HG03039 (cell line): ENCODE measurements around the gene ABCA1.
"Not testable (repeated sequence)": the region's sequence is repeated elsewhere in the genome, so short reads cannot be mapped to it uniquely, and the experiment has no call there.

Experiments
- ATAC-seq: cut with Tn5 transposase; IDR thresholded peaks from one replicate; pipeline ENCODE4 v1.9.1; 2021; ENCODE audit warnings: mild to moderate bottlenecking, moderate library complexity; ENCODE audit not compliant: unreplicated experiment

Gene ABCA1

DNA sequence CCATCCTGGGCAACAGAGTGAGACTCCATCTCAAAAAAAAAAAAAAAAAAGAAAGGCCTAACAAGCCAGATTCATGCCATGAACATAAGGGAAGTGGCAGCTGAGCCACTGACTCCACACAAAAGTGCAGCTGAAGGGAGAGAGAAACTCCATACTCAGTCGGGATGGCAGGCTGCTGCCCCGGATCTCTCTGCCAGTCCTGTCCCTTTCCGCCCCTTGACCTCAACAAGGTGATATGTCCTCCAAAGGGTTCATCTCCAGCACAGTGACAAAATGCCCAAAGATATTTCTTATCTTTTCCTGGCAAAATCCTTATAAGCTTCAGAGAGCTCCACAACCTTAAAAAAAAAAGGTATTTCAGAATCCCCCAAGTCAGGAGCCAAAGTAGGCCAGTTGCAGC lies 52.6 kb downstream of the ABCA1 start:
- no peak for ATAC-seq

DNA sequence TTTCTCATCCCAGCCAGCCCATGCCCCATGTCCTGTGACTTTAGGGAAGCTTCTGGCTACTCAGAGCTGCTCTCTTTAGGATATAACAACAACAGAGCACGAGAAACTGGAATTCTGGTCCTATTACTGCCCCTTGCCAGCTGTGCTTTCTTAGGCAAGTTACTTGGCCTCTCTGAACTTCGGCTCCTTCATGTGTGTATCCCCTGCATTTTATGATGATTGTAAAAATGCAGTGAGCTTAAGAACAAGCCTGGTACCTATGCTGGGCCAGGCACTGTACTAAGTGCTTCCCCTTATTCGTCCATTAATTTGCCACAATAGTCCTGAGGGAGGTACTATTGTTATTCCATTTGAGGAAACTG lies 54.5 kb downstream of the ABCA1 start:
- ATAC-seq = no peak

DNA sequence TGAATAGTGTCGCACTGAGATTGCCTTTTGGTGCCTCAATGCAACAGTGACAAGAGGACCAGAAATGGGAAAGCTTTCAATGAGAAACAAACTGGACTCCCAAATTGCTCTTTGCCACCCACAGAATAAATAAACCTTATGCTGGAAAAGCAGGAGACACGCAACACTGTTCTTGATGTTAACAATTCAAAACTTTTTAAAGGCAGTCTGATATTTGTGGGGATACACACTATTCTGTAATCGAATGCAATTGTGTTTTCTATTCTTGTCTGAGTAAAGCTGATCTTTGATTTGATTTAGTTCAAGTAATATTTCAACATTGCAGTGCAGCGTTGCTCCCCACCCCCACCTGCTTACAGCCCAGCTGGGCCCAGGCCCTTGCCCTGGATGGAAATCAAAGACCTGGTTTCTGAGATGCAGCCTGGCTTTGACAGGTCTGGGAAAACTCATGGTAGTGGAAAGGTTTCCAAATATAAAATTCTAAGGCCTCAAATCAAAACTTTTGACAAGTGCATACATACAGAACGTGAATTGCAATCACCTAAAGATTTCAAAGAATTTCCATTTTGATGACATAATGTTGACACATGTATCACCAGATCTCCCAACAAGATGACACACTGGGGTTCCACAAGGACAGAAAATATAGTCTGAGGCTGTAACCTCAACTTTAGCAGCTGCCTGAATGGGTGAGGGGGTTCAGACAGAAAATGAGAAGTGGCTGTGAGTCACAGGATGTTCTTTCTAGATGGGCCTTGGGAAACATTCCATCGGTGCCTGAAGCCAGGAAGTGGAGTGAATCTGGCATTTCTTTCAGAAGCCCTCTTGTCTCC lies 55.1 kb downstream of the ABCA1 start:
- ATAC-seq = no peak

DNA sequence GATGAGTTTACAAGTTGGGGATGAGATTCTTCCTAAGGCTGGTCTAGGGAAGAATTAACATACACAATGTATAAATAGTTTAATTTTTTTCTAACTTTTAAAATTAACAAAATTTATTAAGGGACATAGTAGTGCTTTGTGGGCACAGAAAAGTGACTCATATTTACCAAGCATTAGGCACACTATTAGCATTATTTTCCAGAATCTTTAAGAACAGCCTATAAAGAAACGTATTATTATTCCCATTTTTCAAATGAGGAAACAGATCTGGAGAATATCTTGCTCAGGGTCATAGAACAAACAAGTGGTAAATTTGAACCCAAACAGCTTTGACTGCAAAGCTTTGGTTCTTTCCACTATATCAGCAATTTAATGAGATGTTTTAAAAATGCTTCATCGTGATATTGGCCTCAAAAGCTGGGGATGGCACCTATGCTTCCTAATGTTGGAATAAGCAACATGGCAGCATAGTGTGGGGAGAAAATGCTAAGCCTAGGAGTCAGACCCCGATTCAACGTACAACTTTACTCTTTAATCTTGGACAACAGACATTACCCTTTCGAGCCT lies 55.9 kb downstream of the ABCA1 start:
- ATAC-seq = no peak

DNA sequence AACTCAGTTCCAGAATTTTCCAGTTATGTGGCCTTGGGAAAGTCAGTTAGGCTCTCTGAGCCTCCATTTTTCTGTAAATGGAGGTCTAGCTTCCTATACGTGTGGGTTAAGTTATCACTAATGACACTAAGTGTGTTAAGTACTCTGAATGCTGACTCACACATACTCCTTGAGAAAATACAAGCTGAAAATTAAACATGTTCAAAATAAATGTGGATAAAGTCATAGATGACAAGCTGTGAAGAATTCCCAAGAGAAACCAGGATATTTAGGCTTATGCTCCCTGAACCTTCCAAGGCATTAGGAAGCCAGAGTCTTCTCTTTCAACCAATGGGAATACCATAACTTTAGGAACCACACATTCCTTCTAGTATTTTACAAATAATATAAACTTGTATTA lies 58.1 kb downstream of the ABCA1 start:
- ATAC-seq = no peak

DNA sequence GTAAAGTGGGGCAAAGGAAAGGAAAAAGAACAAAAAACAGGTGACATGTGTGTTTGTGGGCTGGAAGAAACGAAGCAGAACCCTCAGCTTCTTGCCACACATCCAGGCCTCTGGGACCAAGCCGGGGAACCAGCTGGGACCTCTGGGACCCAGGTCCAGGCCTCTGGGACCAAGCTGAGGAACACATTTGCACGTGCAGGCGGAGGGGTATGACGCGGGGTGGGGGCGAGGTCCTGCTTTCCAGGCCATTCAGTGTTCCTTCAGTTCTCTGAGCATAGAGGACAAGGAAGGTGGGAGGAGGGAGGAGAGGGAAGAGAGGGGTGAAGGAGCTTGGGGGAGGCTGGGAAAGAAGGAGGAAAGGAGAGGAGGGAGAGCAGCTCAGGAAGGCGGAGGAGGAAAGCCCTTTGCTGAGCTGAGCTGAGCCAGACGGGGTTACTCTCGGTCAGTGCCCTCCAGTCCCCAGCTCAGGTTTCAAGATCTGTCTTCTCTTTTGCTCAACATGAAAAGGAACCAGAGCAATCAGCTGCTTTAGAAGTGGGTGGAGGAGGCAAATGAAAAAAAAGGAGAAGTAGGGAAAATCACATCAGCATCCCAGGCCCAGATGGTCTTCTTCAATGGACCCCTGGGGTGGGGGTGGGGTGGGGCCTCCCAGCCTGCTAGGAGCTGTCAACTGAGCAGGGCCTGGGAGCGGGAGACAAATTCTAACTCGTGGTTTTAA lies 59.1 kb downstream of the ABCA1 start:
- ATAC-seq = peak; percentile 97

DNA sequence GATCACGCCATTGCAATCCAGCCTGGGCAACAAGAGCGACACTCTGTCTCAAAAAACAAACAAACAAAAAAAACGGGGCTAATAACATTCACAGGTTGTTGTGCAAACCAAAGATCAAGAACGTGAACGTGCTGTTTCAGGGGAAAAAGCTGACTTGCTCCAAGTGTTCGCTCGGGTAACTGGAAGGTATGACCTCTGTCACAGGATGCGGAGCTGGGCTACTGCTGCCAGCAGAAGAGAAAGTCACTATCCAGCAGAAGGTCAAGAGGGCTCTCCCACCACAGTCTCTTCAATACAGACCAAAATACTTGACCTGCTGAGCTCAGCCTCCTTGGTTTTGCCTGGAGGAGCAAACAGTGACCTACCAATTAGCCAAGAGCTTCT lies 59.7 kb downstream of the ABCA1 start:
- no peak for ATAC-seq

DNA sequence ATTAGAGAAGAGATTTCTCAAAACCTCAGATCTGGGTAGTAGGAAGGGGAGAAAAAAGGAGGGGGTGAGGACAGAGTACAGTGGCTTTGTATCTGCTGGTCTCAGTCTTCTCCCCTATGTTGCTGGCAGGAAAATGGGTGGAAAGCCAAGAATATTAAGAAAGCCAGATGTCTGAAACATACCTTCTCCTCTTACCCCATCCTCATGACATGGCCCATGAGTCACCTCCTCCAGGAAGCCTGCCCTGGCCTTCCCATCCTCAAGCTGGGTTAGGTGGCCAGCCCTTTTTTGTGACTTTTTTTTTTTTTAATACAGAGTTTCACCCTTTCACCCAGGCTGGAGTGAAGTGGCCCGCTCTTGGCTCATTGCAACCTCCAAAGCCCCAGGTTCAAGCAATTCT lies 61.8 kb downstream of the ABCA1 start:
- no peak for ATAC-seq

DNA sequence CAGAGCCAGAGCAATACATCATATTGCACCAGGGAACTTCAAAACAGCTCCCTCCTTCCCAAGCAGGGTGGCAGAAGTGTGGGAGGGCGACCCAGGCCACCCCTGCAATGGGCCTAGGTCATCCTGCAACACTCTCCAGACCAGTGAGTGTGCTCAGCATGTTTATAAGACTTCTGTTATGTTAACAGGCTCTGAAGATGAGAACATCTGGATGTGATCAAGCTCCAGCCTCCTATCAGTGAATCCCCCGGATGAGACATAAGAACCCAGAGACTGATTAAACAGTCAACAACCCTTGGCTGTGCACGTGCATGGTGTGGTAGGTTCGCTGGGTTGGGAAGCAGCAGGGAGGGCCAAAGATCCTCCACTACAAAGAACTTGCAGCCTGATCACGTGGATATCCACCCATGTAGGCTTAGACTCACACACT lies 63.3 kb downstream of the ABCA1 start:
- no peak for ATAC-seq

DNA sequence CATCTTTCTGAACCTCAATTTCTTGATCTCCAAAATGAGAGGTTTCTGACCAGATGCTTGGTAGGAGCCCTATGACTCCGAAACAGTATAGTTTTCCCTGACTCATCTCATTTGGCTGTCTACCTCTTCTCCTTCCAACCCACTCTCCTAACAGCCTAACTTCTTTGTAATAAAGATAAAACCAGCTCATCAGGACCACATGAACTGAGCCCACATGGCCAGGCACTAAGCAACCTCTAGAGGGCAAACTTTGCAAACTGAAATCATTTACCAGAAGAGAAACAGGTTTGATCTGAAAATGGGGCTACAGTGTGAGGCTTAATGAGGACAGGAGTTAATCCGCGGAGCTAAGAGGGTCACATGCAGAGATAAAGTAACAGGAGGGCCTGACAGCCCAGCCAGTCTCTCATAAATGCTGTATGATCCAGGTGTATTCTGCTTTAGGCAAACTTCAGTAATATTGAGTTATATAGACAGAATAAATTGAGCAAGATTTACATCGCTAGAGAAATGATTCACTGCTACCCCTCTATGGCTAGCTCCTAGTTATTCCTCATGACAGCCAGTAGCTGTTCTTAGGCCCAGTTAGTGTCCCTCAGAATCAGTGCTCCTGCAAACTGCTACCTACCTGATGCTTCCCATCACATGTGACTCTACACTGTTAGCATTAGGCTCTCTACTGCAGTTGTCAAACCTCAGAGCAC lies 64.6 kb downstream of the ABCA1 start:
- peak; percentile 79 for ATAC-seq

DNA sequence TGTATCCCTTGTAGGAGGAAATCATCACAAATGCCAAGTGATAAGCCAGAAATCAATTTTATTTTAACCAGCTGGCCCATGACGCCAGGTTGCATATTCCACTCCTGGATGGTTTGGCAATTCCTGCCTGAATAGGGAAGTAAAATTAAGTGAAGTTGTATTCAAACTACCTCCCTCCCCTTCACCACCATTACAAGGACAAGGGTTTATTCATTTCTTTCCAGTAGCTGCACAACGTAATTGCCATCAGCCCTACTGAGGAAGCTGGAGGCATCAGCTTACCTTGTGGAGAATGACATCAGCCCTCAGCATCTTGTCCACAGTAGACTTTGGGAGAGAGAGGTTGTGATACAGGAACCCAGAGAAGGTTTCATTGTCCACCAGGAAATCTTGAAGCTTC lies 66.6 kb downstream of the ABCA1 start:
- ATAC-seq = no peak

DNA sequence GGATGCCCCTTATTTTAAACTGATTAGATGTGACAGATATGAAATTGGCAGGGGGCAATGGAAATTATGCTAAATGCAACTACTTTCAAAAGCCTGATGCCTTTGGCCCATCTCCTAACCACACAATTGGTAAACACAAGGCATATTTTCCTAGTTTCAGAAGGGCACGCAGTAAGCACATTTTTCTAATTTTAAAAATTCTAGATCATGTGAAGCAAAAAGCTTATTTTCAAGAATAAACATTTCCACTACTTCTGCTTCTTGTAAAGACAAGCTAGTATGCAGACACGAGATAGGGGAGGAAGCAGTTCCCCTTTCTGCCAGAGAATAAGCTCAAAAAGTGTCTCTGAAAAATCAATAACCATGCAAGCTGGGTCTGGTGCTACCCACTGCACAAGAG lies 67.7 kb downstream of the ABCA1 start:
- no peak for ATAC-seq

DNA sequence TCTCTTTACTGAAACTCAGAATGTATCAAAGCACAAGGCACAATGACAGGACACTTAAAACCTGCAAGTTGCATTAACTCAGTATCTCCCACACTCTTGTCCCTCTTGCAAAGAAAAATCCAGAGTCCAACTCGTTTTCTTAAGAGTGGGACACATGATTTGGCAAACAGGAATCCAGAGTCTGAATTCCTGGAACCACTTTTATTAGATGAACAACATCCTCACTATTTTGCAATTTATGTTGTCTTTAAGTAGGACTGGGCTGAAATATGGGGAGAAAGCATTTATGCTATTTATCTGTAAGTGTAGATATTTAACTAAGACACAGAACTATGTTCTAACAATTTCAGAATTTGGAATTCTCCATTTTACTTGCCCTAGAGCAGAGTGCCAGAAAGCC lies 69.1 kb downstream of the ABCA1 start:
- no peak for ATAC-seq

DNA sequence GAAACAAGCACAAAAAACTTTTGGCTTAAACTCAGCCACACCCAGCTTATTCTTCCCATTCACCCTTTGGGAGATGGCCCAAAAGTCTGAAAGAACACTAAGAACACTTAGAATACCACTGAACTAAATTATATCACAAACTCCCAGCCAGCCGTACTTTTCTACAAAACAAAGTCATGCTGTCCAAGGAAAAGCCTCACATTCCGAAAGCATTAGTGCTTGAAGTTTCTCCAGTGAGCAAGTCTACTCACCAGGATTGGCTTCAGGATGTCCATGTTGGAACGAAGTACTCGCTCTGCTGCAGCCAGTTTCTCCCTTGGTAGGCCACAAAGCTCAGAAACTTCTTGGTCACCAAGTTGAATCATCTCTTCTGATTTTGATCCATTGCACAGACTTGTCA lies 69.7 kb downstream of the ABCA1 start:
- ATAC-seq = no peak

DNA sequence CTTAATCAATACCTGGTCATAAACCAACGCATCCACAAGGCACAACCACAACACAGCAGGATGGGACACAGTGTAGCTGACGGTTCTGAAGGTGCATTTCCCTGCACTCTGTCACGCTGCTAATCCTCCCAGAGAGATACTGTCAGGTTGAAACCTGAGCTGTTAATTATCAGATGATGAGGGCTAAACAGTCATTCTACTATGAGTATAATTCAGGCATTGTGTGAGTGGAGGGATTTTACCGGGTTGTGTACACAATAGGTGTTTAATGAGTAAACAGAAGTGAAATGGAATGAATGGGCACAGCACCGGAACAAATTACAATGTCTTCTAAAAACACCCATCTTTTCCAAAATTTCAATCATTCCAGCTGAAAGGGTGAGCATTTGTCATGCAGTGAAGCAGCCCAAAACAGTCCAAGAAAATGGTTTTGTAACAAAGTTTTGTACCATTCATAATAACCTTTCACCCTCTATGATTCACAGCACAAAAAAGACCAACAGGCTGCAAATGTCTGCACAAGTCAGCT lies 71.5 kb downstream of the ABCA1 start:
- no peak for ATAC-seq

DNA sequence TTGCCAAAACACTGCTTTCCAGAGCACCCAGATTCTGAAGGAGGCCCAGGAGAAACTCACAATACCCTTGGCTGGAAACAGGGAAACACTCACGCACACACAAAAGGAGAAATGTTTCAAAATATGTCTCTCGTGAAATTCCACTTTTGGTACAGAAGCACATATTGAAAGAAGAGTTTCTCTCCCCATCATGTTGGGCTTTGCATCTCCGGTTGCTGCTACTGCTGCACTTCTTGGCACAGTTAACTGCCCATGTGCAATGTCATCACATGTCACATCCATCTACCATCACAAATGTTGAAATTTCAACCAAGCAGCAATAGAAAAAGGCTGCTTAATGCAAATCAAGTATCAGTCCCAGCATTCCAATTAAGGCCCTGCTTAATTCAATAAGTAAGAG lies 72.1 kb downstream of the ABCA1 start:
- no peak for ATAC-seq

DNA sequence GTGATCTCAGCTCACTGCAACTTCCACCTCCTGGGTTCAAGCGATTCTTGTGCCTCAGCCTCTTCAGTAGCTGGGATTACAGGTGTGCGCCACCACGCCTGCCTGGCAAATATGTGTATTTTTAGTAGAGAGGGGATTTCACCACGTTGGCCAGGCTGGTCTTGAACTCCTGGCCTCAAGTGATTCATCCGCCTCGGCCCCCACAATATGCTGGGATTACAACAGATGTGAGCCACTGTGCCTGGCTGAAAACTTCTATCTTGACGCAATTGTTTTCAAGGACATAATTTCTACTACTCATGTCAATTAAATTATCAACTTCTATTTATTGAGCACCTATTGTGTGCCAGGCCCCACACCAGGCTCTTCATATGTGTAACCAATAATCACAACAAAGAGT lies 72.7 kb downstream of the ABCA1 start:
- not testable (repeated sequence) for ATAC-seq

DNA sequence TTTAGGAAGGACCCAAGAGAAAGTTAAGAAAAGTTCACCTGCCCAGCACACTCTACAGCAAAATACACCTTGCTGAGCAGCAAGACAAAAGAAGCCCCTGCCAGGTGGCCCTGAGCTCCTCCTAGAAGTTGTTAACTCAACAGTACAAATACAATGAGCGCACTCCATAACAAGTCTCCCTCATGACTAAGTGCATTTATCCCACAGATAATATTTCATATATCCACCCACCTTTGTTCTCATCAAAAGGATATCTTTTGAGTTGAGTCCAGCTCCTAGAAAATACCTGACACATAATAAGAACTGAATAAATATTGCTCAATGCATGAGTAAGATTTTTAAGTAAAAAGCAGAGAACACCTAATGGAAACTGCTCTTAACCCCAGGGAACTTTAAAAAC lies 73.3 kb downstream of the ABCA1 start:
- ATAC-seq = no peak

DNA sequence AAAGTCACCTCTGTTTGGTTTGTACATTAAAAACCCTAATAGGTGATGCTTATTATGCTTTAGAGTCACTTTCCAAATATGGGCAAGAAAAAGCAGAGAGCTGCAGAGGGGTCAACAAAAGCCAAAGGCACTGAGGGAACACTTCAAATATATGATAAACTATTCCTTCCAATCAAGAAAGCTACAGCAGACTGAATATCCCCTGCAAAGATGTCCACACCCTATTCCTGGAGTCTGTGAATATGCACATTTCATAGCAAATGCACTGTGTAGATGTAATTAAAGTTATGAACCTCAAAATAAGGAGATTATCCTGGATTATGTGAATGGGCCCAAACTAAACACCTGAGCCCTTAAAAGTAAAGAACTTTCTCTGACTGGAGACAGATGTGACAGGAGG lies 74.3 kb downstream of the ABCA1 start:
- ATAC-seq = no peak

DNA sequence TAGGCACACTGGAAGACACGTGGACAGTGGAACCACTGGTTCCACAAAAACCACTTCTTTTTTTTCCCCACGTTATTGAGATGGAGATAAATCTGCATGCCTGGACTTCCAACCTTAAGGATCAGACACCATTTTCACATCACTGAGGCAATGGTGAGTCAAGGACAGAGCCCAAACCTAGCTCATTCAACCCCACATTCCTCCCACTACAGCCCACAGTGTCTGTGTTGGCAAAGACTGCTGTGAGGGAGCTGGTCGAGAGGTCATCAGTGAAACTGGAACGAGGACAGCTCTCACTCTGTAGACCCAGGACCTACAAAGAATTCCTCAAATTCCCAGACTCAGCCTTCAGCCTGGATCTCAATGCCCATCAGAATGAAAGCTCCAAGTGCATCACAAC lies 74.8 kb downstream of the ABCA1 start:
- ATAC-seq = no peak

DNA sequence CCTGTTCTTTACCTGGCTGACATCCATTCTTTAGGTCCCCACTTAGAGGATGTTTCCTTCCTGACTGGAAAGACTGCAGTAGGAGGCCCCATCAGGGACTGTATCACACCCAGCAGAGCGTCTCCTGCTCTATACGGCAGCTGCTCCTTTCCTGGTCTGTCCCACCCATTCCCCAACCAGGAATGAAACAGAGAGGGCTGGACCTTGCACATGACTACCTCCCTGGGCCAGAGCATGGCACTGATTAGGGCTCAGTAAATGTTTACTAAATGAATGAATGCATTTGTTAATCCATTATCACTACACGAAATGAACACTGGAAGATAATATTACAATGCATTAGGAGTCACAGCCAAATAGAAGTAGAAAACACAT lies 76.4 kb downstream of the ABCA1 start:
- no peak for ATAC-seq
